ENCODE data around the gene SLC35B1.
"Not testable (repeated sequence)": the region's sequence is repeated elsewhere in the genome, so short reads cannot be mapped to it uniquely, and the experiment has no call there.

SLC35B1 gene

DNA sequence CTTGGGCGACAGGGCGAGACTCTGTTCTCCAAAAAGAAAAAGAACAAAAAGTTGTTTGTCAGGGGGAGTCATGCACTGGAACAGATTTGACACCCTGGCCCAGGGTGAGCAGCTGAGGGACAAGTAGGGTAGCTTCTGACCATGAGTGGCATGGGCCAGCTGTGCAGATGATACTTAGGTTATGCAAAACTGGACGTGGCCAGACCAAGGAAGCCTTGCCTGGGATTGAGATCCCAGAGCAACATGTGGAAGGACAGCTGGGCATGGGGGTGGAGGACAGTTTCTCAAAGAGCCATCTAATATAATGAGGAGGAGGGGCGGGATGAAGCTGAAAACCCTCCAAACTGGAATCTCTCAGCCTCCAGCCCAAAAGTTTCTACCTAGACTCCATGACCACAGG lies 19.6 kb upstream of the SLC35B1 start:
- Histone ChIP-seq H3K4me3 (ENCODE audit: insufficient read depth in 1 of 2, low read depth in 1 of 2, low read length in 2 of 2) (no peak overlapping the region), H3K14ac (ENCODE audit: low read length in 2 of 2) (no peak overlapping the region), H2BK120ac (ENCODE audit: low read depth, low read length) (no peak overlapping the region), H3K79me1 (replicated peaks; ENCODE audit: low read length, poor library complexity, severe bottlenecking) (peaks cover 5% of the 10 kb centered on the region), H3K4me2 (ENCODE audit: low read length, poor library complexity, severe bottlenecking) (no peak overlapping the region), H3K27ac (ENCODE audit: low read length, poor library complexity, severe bottlenecking) (no peak overlapping the region), H3K9me3 (ENCODE audit: control insufficient read depth, low read length) (no peaks in the 10 kb centered on the region), H3K9ac (ENCODE audit: low read length) (no peak overlapping the region), H2AK5ac (ENCODE audit: low read length, severe bottlenecking) (no peak overlapping the region), H3K36me3 (ENCODE audit: control insufficient read depth in 1 of 2, insufficient read depth in 2 of 2, low read depth in 1 of 2, low read length in 2 of 2) (peaks cover under 1 to 2% of the 10 kb centered on the region in 2 experiments), H3K4me1 (ENCODE audit: control insufficient read depth, insufficient read depth, low read depth, low read length) (no peaks in the 10 kb centered on the region), H2BK15ac (ENCODE audit: low read depth, poor library complexity, severe bottlenecking) (no peak overlapping the region), H2BK12ac (ENCODE audit: low read length in 2 of 2) (no peak overlapping the region), H2BK5ac (ENCODE audit: low read depth, low read length, poor library complexity, severe bottlenecking) (no peak overlapping the region), H4K91ac (ENCODE audit: low read length) (no peak overlapping the region), H3K4ac (ENCODE audit: low read depth in 1 of 2, low read length in 2 of 2) (no peak overlapping the region), H3K18ac (ENCODE audit: low read depth in 1 of 2, low read length in 2 of 2) (no peak overlapping the region), H3K23ac (ENCODE audit: low read length in 2 of 2) (no peak overlapping the region), H3K27me3 (ENCODE audit: control insufficient read depth in 1 of 2, insufficient read depth in 1 of 2, low read length in 2 of 2) (no peaks in the 10 kb centered on the region), H4K8ac (ENCODE audit: low read length) (no peak overlapping the region), H2AFZ (ENCODE audit: low read depth, low read length) (no peak overlapping the region)
- no peak for DNase-seq
- WGBS, result 89% methylated on average over 4 of the region's 4 CpGs

DNA sequence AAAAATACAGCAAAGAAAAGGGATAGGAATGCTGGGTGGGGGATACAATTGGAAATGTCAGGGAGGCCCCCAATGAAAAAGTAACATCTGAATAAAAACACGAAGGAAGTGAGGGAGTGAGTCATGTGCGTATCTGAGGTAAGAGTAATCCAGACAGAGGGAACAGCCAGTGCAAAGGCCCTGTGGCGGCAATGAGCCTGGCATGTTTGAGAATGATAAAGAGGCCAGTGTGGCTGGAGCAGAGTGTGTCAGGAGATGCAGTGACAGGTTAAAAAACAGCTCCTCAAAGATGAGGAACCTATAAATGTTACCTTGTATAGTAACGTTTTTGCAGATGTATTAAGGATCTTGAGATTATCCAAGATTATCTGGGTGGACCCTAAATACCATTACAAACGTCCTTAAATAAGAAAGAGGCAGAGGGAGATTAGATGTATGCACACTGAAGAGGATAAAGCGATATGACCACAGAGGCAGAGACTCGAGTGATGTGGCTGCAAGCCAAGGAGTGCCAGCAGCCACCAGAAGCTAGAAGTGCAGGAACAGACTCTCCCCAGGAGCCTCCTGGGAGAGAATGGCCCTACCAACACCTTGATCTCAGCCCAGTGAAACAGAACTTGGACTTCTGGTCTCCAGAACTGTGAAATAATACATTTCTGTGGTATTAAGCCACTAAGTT lies 17.8 kb upstream of the SLC35B1 start:
- H3K14ac ChIP-seq (ENCODE audit: low read length in 2 of 2), result no peak overlapping the region
- no peak overlapping the region for H2BK15ac ChIP-seq (ENCODE audit: low read depth, poor library complexity, severe bottlenecking)
- H3K4me2 ChIP-seq (ENCODE audit: low read length, poor library complexity, severe bottlenecking), result no peak overlapping the region
- no peak overlapping the region for H3K4me3 ChIP-seq (ENCODE audit: insufficient read depth in 1 of 2, low read depth in 1 of 2, low read length in 2 of 2)
- DNase-seq, result no peak
- H3K27me3 ChIP-seq (ENCODE audit: control insufficient read depth in 1 of 2, insufficient read depth in 1 of 2, low read length in 2 of 2), result no peaks in the 10 kb centered on the region
- H3K4ac ChIP-seq (ENCODE audit: low read depth in 1 of 2, low read length in 2 of 2), result no peak overlapping the region
- H4K8ac ChIP-seq (ENCODE audit: low read length), result no peak overlapping the region
- no peak overlapping the region for H2BK5ac ChIP-seq (ENCODE audit: low read depth, low read length, poor library complexity, severe bottlenecking)
- WGBS, result 84% methylated on average over 7 of the region's 7 CpGs
- H2AK5ac ChIP-seq (ENCODE audit: low read length, severe bottlenecking), result no peak overlapping the region
- peaks cover 5 to 8% of the 10 kb centered on the region in 2 experiments for H3K36me3 ChIP-seq (ENCODE audit: control insufficient read depth in 1 of 2, insufficient read depth in 2 of 2, low read depth in 1 of 2, low read length in 2 of 2)
- H3K79me1 ChIP-seq (replicated peaks; ENCODE audit: low read length, poor library complexity, severe bottlenecking), result peaks cover 5% of the 10 kb centered on the region
- no peak overlapping the region for H2AFZ ChIP-seq (ENCODE audit: low read depth, low read length)
- no peak overlapping the region for H4K91ac ChIP-seq (ENCODE audit: low read length)
- H3K9me3 ChIP-seq (ENCODE audit: control insufficient read depth, low read length), result no peaks in the 10 kb centered on the region
- H3K27ac ChIP-seq (ENCODE audit: low read length, poor library complexity, severe bottlenecking), result no peak overlapping the region
- no peak overlapping the region for H2BK120ac ChIP-seq (ENCODE audit: low read depth, low read length)
- H3K18ac ChIP-seq (ENCODE audit: low read depth in 1 of 2, low read length in 2 of 2), result no peak overlapping the region
- no peaks in the 10 kb centered on the region for H3K4me1 ChIP-seq (ENCODE audit: control insufficient read depth, insufficient read depth, low read depth, low read length)
- H3K9ac ChIP-seq (ENCODE audit: low read length), result no peak overlapping the region
- no peak overlapping the region for H3K23ac ChIP-seq (ENCODE audit: low read length in 2 of 2)
- H2BK12ac ChIP-seq (ENCODE audit: low read length in 2 of 2), result no peak overlapping the region

DNA sequence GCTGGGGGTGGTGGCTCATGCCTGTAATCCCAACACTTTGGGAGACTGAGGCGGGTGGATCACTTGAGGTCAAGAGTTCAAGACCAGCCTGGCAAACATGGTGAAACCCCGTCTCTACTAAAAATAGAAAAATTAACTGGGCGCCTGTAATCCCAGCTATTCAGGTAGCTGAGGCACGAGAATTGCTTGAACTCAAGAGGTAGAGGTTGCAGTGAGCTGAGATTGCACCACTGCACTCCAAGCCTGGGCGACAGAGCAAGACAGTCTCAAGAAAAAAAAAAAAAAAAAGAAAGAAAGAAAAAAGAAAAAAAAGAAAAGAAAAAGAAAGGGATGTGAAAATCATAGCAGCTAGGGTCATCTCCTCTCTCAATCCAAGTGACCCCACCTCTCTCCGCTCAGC lies 16.8 kb upstream of the SLC35B1 start:
- H4K91ac ChIP-seq (ENCODE audit: low read length); H3K27me3 ChIP-seq (ENCODE audit: control insufficient read depth in 1 of 2, insufficient read depth in 1 of 2, low read length in 2 of 2); H3K14ac ChIP-seq (ENCODE audit: low read length in 2 of 2); H3K27ac ChIP-seq (ENCODE audit: low read length, poor library complexity, severe bottlenecking); H2AK5ac ChIP-seq (ENCODE audit: low read length, severe bottlenecking); H3K4me3 ChIP-seq (ENCODE audit: insufficient read depth in 1 of 2, low read depth in 1 of 2, low read length in 2 of 2); H2BK120ac ChIP-seq (ENCODE audit: low read depth, low read length); H2BK12ac ChIP-seq (ENCODE audit: low read length in 2 of 2); H2AFZ ChIP-seq (ENCODE audit: low read depth, low read length); H4K8ac ChIP-seq (ENCODE audit: low read length); H3K79me1 ChIP-seq (replicated peaks; ENCODE audit: low read length, poor library complexity, severe bottlenecking); H2BK15ac ChIP-seq (ENCODE audit: low read depth, poor library complexity, severe bottlenecking); H3K4me1 ChIP-seq (ENCODE audit: control insufficient read depth, insufficient read depth, low read depth, low read length); H3K9ac ChIP-seq (ENCODE audit: low read length); H3K23ac ChIP-seq (ENCODE audit: low read length in 2 of 2); H3K4me2 ChIP-seq (ENCODE audit: low read length, poor library complexity, severe bottlenecking); H3K18ac ChIP-seq (ENCODE audit: low read depth in 1 of 2, low read length in 2 of 2); H2BK5ac ChIP-seq (ENCODE audit: low read depth, low read length, poor library complexity, severe bottlenecking); H3K9me3 ChIP-seq (ENCODE audit: control insufficient read depth, low read length); H3K4ac ChIP-seq (ENCODE audit: low read depth in 1 of 2, low read length in 2 of 2); DNase-seq: not testable (repeated sequence)
- WGBS, result 88% methylated on average over 5 of the region's 6 CpGs
- H3K36me3 ChIP-seq (ENCODE audit: control insufficient read depth in 1 of 2, insufficient read depth in 2 of 2, low read depth in 1 of 2, low read length in 2 of 2), result peaks cover 13 to 14% of the 10 kb centered on the region in 2 experiments

DNA sequence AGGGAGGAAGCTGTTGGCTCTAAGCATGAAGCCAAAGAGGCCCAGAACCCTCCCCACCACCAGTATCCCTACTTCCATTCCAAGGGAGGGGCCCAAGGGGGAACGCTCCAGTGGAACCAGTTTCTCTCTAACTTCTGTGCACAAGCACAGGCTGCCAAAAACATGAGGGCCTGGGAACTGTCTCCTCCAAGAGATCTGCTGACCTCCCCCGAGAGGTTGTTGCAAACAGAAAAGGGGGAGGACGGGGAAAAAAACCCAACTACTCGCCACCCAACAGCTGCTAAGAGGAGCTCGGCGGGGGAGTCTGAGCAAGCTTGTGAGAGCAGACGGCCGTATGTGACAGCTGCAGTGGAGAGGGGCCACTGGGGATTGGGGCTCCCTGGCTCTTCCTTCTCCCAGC lies 15.7 kb upstream of the SLC35B1 start:
- H4K8ac ChIP-seq (ENCODE audit: low read length), result no peak overlapping the region
- no peak overlapping the region for H2BK120ac ChIP-seq (ENCODE audit: low read depth, low read length)
- no peak overlapping the region for H2BK5ac ChIP-seq (ENCODE audit: low read depth, low read length, poor library complexity, severe bottlenecking)
- no peak overlapping the region for H3K18ac ChIP-seq (ENCODE audit: low read depth in 1 of 2, low read length in 2 of 2)
- no peak overlapping the region for H3K23ac ChIP-seq (ENCODE audit: low read length in 2 of 2)
- no peak overlapping the region for H3K9ac ChIP-seq (ENCODE audit: low read length)
- no peak overlapping the region for H3K4ac ChIP-seq (ENCODE audit: low read depth in 1 of 2, low read length in 2 of 2)
- H3K4me2 ChIP-seq (ENCODE audit: low read length, poor library complexity, severe bottlenecking), result no peak overlapping the region
- 78% methylated on average over 8 of the region's 8 CpGs for whole genome bisulfite sequencing
- H3K27ac ChIP-seq (ENCODE audit: low read length, poor library complexity, severe bottlenecking), result no peak overlapping the region
- H3K36me3 ChIP-seq (ENCODE audit: control insufficient read depth in 1 of 2, insufficient read depth in 2 of 2, low read depth in 1 of 2, low read length in 2 of 2), result peaks cover 18 to 20% of the 10 kb centered on the region in 2 experiments
- H2AFZ ChIP-seq (ENCODE audit: low read depth, low read length), result no peak overlapping the region
- no peak overlapping the region for H4K91ac ChIP-seq (ENCODE audit: low read length)
- H3K27me3 ChIP-seq (ENCODE audit: control insufficient read depth in 1 of 2, insufficient read depth in 1 of 2, low read length in 2 of 2), result no peaks in the 10 kb centered on the region
- peaks cover 5% of the 10 kb centered on the region for H3K79me1 ChIP-seq (replicated peaks; ENCODE audit: low read length, poor library complexity, severe bottlenecking)
- no peak overlapping the region for H2BK15ac ChIP-seq (ENCODE audit: low read depth, poor library complexity, severe bottlenecking)
- no peak for DNase-seq
- H2BK12ac ChIP-seq (ENCODE audit: low read length in 2 of 2), result no peak overlapping the region
- no peaks in the 10 kb centered on the region for H3K9me3 ChIP-seq (ENCODE audit: control insufficient read depth, low read length)
- no peak overlapping the region for H3K14ac ChIP-seq (ENCODE audit: low read length in 2 of 2)
- no peaks in the 10 kb centered on the region for H3K4me1 ChIP-seq (ENCODE audit: control insufficient read depth, insufficient read depth, low read depth, low read length)
- peak overlapping the region in 1 of 2 experiments; percentile 4 for H3K4me3 ChIP-seq (ENCODE audit: insufficient read depth in 1 of 2, low read depth in 1 of 2, low read length in 2 of 2)
- H2AK5ac ChIP-seq (ENCODE audit: low read length, severe bottlenecking), result no peak overlapping the region

Data from mesenchymal stem cell (in vitro differentiated cells and primary cell).